H1 (cell line): ENCODE measurements around the gene ZNF488. TPM values are rescaled to one million over a fixed set of nuclear protein-coding genes. Genes with fewer than 3 reads are reported as not detected.

Experiments
- CTCF ChIA-PET: fragments of 300-600 bp; sonication (Branson Sonifier 250); formaldehyde crosslinking; loops from one replicate; lab custom pipeline; 2021; ENCODE audit not compliant: partially characterized antibody; lab: Charles Lee
- POLR2A ChIA-PET: fragments of 300-600 bp; sonication (Branson Sonifier 250); formaldehyde crosslinking; loops from one replicate; lab custom pipeline; 2021; ENCODE audit warnings: inconsistent platforms; ENCODE audit not compliant: partially characterized antibody; lab: Charles Lee
- DNase-seq, 2 experiments: peaks; one replicate each; pipeline versions ENCODE4 v3.0.0 to v3.0.0-alpha.2; 2010 to 2022; ENCODE audit warnings: low spot score in 2 of 2, low read depth in 1 of 2, mixed read lengths in 1 of 2
- FAIRE-seq: peaks from 2 replicates; lab custom pipeline; 2011; peaks lifted over from hg19 to GRCh38; lab: Jason Lieb, UNC
- H2AFZ ChIP-seq: 2 replicates; pipeline ENCODE4 v1.8.1; 2012; ENCODE audit warnings: low read length, inconsistent platforms
- H2AK5ac ChIP-seq: 2 replicates; pipeline ENCODE4 v1.6.1; 2013; ENCODE audit warnings: low read depth, low read length
- H2BK120ac ChIP-seq: replicated peaks from 2 replicates; pipeline ENCODE3; 2013; ENCODE audit warnings: low read depth, low read length, inconsistent platforms
- H2BK12ac ChIP-seq: 2 replicates; pipeline ENCODE4 v1.6.1; 2013; ENCODE audit warnings: low read depth, low read length
- H2BK15ac ChIP-seq: 2 replicates; pipeline ENCODE4 v1.6.1; 2013; ENCODE audit warnings: low read length
- H2BK20ac ChIP-seq: 2 replicates; pipeline ENCODE4 v1.6.1; 2013; ENCODE audit warnings: low read length
- H2BK5ac ChIP-seq: 2 replicates; pipeline ENCODE4 v1.6.1; 2013; ENCODE audit warnings: low read depth, low read length
- H3K14ac ChIP-seq: 2 replicates; pipeline ENCODE4 v1.6.1; 2013; ENCODE audit warnings: inconsistent platforms; ENCODE audit not compliant: insufficient read length
- H3K18ac ChIP-seq: 2 replicates; pipeline ENCODE4 v1.6.1; 2013; ENCODE audit warnings: low read length; ENCODE audit errors: extremely low read depth
- H3K23ac ChIP-seq: 2 replicates; pipeline ENCODE4 v1.6.1; 2013; ENCODE audit warnings: inconsistent platforms; ENCODE audit not compliant: insufficient read length
- H3K23me2 ChIP-seq: 2 replicates; pipeline ENCODE4 v1.6.1; 2013; ENCODE audit warnings: low read depth, low read length
- H3K27ac ChIP-seq: 2 replicates; pipeline ENCODE4 v1.6.1; 2011; ENCODE audit warnings: low read depth, low read length, inconsistent platforms
- H3K27me3 ChIP-seq, 4 experiments: replicated peaks in 1 of 4; 1 replicate in 1 of 4; 2 replicates in 3 of 4; pipeline versions ENCODE4 v1.6.1 to v1.8.1; 2011 to 2013; ENCODE audit warnings: low read length in 3 of 4, mild to moderate bottlenecking in 3 of 4, inconsistent platforms in 2 of 4, mixed read lengths in 2 of 4, moderate library complexity in 1 of 4; ENCODE audit not compliant: control insufficient read depth in 3 of 4, insufficient read depth in 3 of 4; ENCODE audit errors: extremely low read depth in 1 of 4
- H3K36me3 ChIP-seq, 4 experiments: 2 replicates each; pipeline versions ENCODE4 v1.6.1 to v1.8.1; 2011 to 2013; ENCODE audit warnings: mild to moderate bottlenecking in 4 of 4, low read length in 3 of 4, moderate library complexity in 2 of 4, control low read depth in 1 of 4, inconsistent platforms in 1 of 4; ENCODE audit not compliant: insufficient read depth in 4 of 4, control insufficient read depth in 2 of 4
- H3K4ac ChIP-seq: replicated peaks from 2 replicates; pipeline ENCODE3; 2013; ENCODE audit warnings: low read length, low read depth, mixed read lengths, inconsistent platforms; ENCODE audit not compliant: insufficient read length
- H3K4me1 ChIP-seq, 4 experiments: replicated peaks in 1 of 4; 1 replicate in 1 of 4; 2 replicates in 3 of 4; pipeline versions ENCODE4 v1.6.1 to v1.8.1; 2011 to 2013; ENCODE audit warnings: low read length in 3 of 4, inconsistent platforms in 2 of 4, mixed read lengths in 1 of 4; ENCODE audit not compliant: insufficient read depth in 4 of 4, control insufficient read depth in 3 of 4
- H3K4me2 ChIP-seq, 2 experiments: 2 replicates each; pipeline versions ENCODE4 v1.6.1 to v1.8.1; 2011 to 2013; ENCODE audit warnings: low read depth in 2 of 2, low read length in 2 of 2, control low read depth in 1 of 2, inconsistent platforms in 1 of 2, mild to moderate bottlenecking in 1 of 2; ENCODE audit not compliant: insufficient read depth in 1 of 2
- H3K4me3 ChIP-seq, 4 experiments: fragments of 200-600, 300-600 bp in 1 of 4; sonication (generic), shearing (Covaris generic), sonication (Bioruptor Twin) in 1 of 4; 2 replicates each; pipeline versions ENCODE4 v1.5.1 to v1.8.1; 2011 to 2016; ENCODE audit warnings: low read length in 4 of 4, low read depth in 3 of 4, control low read depth in 2 of 4, inconsistent platforms in 2 of 4, mild to moderate bottlenecking in 2 of 4, mixed read lengths in 1 of 4, moderate library complexity in 1 of 4; ENCODE audit not compliant: insufficient read depth in 2 of 4; ENCODE audit errors: extremely low read depth in 1 of 4
- H3K56ac ChIP-seq: replicated peaks from 2 replicates; pipeline ENCODE3; 2013; ENCODE audit warnings: low read depth, mild to moderate bottlenecking, mixed read lengths, low read length, inconsistent platforms; ENCODE audit not compliant: insufficient read length
- H3K79me1 ChIP-seq: 2 replicates; pipeline ENCODE4 v1.6.1; 2013; ENCODE audit warnings: low read depth, low read length, control low read depth
- H3K79me2 ChIP-seq, 2 experiments: 2 replicates each; pipeline versions ENCODE4 v1.6.1 to v1.8.1; 2012 to 2013; ENCODE audit warnings: low read length in 2 of 2, mild to moderate bottlenecking in 2 of 2, inconsistent platforms in 1 of 2; ENCODE audit not compliant: insufficient read depth in 2 of 2, control insufficient read depth in 1 of 2
- H3K9ac ChIP-seq, 4 experiments: replicated peaks in 1 of 4; 1 replicate in 1 of 4; 2 replicates in 3 of 4; pipeline versions ENCODE4 v1.6.1 to v1.8.1; 2011 to 2013; ENCODE audit warnings: low read depth in 3 of 4, low read length in 3 of 4, control low read depth in 2 of 4, mild to moderate bottlenecking in 2 of 4, moderate library complexity in 2 of 4, inconsistent platforms in 1 of 4; ENCODE audit errors: extremely low read depth in 1 of 4
- H3K9me3 ChIP-seq, 2 experiments: 2 replicates each; pipeline versions ENCODE4 v1.6.1 to v1.8.1; 2012 to 2013; ENCODE audit warnings: mild to moderate bottlenecking in 2 of 2, moderate library complexity in 2 of 2, control low read depth in 1 of 2, inconsistent platforms in 1 of 2, low read depth in 1 of 2, low read length in 1 of 2, mixed read lengths in 1 of 2; ENCODE audit not compliant: insufficient read depth in 2 of 2
- H4K20me1 ChIP-seq, 2 experiments: replicated peaks in 1 of 2; 2 replicates each; pipeline versions ENCODE3 to v1.8.1; 2011 to 2013; ENCODE audit warnings: inconsistent platforms in 2 of 2, low read length in 2 of 2, mild to moderate bottlenecking in 1 of 2; ENCODE audit not compliant: insufficient read depth in 2 of 2, control insufficient read depth in 1 of 2
- H4K5ac ChIP-seq: 2 replicates; pipeline ENCODE4 v1.6.1; 2013; ENCODE audit warnings: low read length, low read depth, mixed read lengths, inconsistent platforms; ENCODE audit not compliant: insufficient read length
- H4K8ac ChIP-seq: 2 replicates; pipeline ENCODE4 v1.8.0; 2013; ENCODE audit warnings: mild to moderate bottlenecking, moderate library complexity, low read length, inconsistent platforms; ENCODE audit not compliant: insufficient read depth; ENCODE audit errors: extremely low read depth
- H4K91ac ChIP-seq: replicated peaks from 2 replicates; pipeline ENCODE3; 2013; ENCODE audit warnings: low read length, mixed read lengths, inconsistent platforms; ENCODE audit not compliant: insufficient read length
- ASH2L ChIP-seq: fragments of 200-600, 300-600 bp; sonication (generic); IDR thresholded peaks from one replicate; pipeline ENCODE4 v1.7.1; 2017; ENCODE audit warnings: low read length
- CBX8 ChIP-seq: fragments of 300-800, 300-1000 bp; sonication (generic); IDR thresholded peaks from 2 replicates; pipeline ENCODE4 v1.7.1; 2016; ENCODE audit warnings: low read depth, low read length, borderline replicate concordance
- EGR1 ChIP-seq: IDR thresholded peaks from 2 replicates; pipeline ENCODE4 v1.6.1; 2011; ENCODE audit warnings: low read depth, low read length, borderline replicate concordance
- HDAC2 ChIP-seq, 2 experiments: fragments of 300-600 bp in 1 of 2; sonication (generic) in 1 of 2; IDR thresholded peaks; 2 replicates each; pipeline ENCODE4 v1.6.1; 2011 to 2012; ENCODE audit warnings: low read depth in 2 of 2, low read length in 2 of 2, mild to moderate bottlenecking in 2 of 2, moderate library complexity in 2 of 2, borderline replicate concordance in 1 of 2, inconsistent platforms in 1 of 2
- JUND ChIP-seq: IDR thresholded peaks from 2 replicates; pipeline ENCODE4 v1.6.1; 2011; ENCODE audit warnings: mild to moderate bottlenecking, improper control_type of control experiment, low read length
- KDM4A ChIP-seq: IDR thresholded peaks from one replicate; pipeline ENCODE4 v1.7.1; 2012; ENCODE audit warnings: low read depth, mild to moderate bottlenecking, moderate library complexity, low read length, inconsistent platforms; ENCODE audit not compliant: severe bottlenecking
- RBBP5 ChIP-seq: IDR thresholded peaks from 2 replicates; pipeline ENCODE4 v1.7.1; 2012; ENCODE audit warnings: low read depth, mild to moderate bottlenecking, inconsistent platforms, low read length, moderate library complexity, borderline replicate concordance
- RFX5 ChIP-seq: IDR thresholded peaks from 2 replicates; pipeline ENCODE4 v1.6.1; 2011; ENCODE audit warnings: low read depth, low read length, improper control_type of control experiment, borderline replicate concordance
- SIN3A ChIP-seq, 2 experiments: IDR thresholded peaks in 1 of 2; conservative IDR thresholded peaks in 1 of 2; 2 replicates each; pipeline ENCODE4 v1.6.1; 2011 to 2012; ENCODE audit warnings: low read length in 2 of 2, improper control_type of control experiment in 1 of 2, low read depth in 1 of 2, mild to moderate bottlenecking in 1 of 2
- SIRT6 ChIP-seq: IDR thresholded peaks from one replicate; pipeline ENCODE4 v1.7.1; 2012; ENCODE audit warnings: low read length, inconsistent platforms
- SP2 ChIP-seq: IDR thresholded peaks from 2 replicates; pipeline ENCODE4 v1.6.1; 2012; ENCODE audit warnings: mild to moderate bottlenecking, low read length, inconsistent platforms
- SP4 ChIP-seq: IDR thresholded peaks from 2 replicates; pipeline ENCODE4 v1.6.1; 2012; ENCODE audit warnings: low read length, inconsistent platforms
- TCF12 ChIP-seq: IDR thresholded peaks from 2 replicates; pipeline ENCODE4 v1.6.1; 2011; ENCODE audit warnings: low read depth, mild to moderate bottlenecking, low read length
- TEAD4 ChIP-seq: IDR thresholded peaks from 2 replicates; pipeline ENCODE4 v1.6.1; 2012; ENCODE audit warnings: low read depth, low read length, inconsistent platforms, mixed read lengths
- YY1 ChIP-seq: IDR thresholded peaks from 2 replicates; pipeline ENCODE4 v1.6.1; 2011; ENCODE audit warnings: low read depth, mild to moderate bottlenecking, low read length
- WGBS, 2 experiments: shearing (Covaris generic) in 1 of 2; methylation state at CpG; one replicate each; pipeline versions ENCODE4 v1.1.6 to v1.1.7; 2013 to 2015; ENCODE audit warnings: low lambda C conversion rate in 2 of 2, mixed read lengths in 2 of 2, inconsistent platforms in 1 of 2, low coverage in 1 of 2, missing lambda C conversion rate in 1 of 2; ENCODE audit not compliant: insufficient replicate concordance in 2 of 2, insufficient coverage in 1 of 2, insufficient read length in 1 of 2; ENCODE audit errors: extremely low coverage in 1 of 2, missing lambda C conversion rate in 1 of 2; 5-methylcytosine and 5-hydroxymethylcytosine counted together
- polyA plus RNA-seq, 7 experiments: library from polyadenylated mRNA; depleted of rRNA in 3 of 7; stranded (reverse) in 5 of 7; unstranded in 2 of 7; fragments of >200 nt in 5 of 7; fragments of 200-250 nt in 2 of 7; gene quantifications; 1 replicate in 5 of 7; 2 replicates in 1 of 7; 4 replicates in 1 of 7; pipeline versions ENCODE4 v1.2.1 to v1.2.3, GENCODE V29; 2011 to 2013; ENCODE audit warnings: missing spikeins in 2 of 7, mixed read lengths in 2 of 7
- total RNA-seq: library from RNA; stranded (reverse); fragmentation: NEBNext Ultra II Directional; extraction: Animal tissue kit (Norgen Biotek cat#: 25700); gene quantifications from 2 replicates; pipeline ENCODE4 v1.2.1, GENCODE V29; 2021

The ZNF488 gene
- total and polyA plus RNA-seq, 2 of the 8 experiments (the other 6 are each of a cell fraction or from before 2014, with no cell fraction given) = 7.9 to 11.4 TPM

DNA sequence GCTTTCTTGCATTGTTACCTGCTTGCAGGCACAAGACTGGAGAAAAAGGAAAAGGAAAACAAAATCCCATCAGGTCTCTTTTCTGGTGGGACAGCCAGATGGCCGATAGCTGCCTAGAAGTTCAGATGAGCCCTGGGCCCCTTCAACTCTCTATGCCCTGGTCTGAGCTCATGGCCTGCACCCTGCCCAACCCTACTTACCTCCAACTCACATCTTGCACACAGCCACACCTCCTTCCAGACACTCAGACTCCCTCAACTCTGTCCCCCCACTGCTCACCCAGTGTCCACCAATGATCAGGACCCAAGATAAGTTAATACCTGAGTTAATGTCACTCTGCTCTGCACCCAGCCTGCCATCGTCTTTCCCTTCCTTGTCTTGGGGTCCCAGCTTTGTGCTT, 25.0 kb downstream of the ZNF488 start:
- no peak for DNase-seq
- H2BK12ac ChIP-seq = no peak overlapping the region
- H3K79me2 ChIP-seq = no peaks in the 10 kb centered on the region
- no peaks in the 10 kb centered on the region; a peak in 1 of 7 replicates for H3K27me3 ChIP-seq
- no peaks in the 10 kb centered on the region for H4K20me1 ChIP-seq
- 93% methylated on average over 2 of the region's 2 CpGs; no CpG with 5 or more reads in 1 of the 2 experiments for WGBS, 2 experiments
- H3K14ac ChIP-seq = no peak overlapping the region
- no peak overlapping the region for H3K9ac ChIP-seq
- no peak overlapping the region for H2AK5ac ChIP-seq
- H3K56ac ChIP-seq = peak overlapping the region; percentile 11
- H3K27ac ChIP-seq = no peak overlapping the region
- no peak overlapping the region for H4K8ac ChIP-seq
- ChIA-PET CTCF (interaction anchor here (1.0 to 8.9 kb wide), 7 partner anchors 11 to 81 kb away, joined by 3 to 132 read pairs (median 25); partner anchors contain the start of gene RBP3), POLR2A (no interaction called here)
- H2AFZ ChIP-seq = no peak overlapping the region
- FAIRE-seq = no peak
- H2BK20ac ChIP-seq = no peak overlapping the region
- H3K4me3 ChIP-seq = no peak overlapping the region
- H2BK120ac ChIP-seq = no peak overlapping the region
- no peak overlapping the region for H2BK5ac ChIP-seq
- no peaks in the 10 kb centered on the region for H3K23me2 ChIP-seq
- H4K91ac ChIP-seq = no peak overlapping the region
- H3K23ac ChIP-seq = no peak overlapping the region
- no peak overlapping the region for H2BK15ac ChIP-seq
- H3K4me1 ChIP-seq = no peaks in the 10 kb centered on the region
- no peak overlapping the region for H3K18ac ChIP-seq
- no peak overlapping the region for H3K4ac ChIP-seq
- H3K36me3 ChIP-seq = no peaks in the 10 kb centered on the region
- H3K4me2 ChIP-seq = no peak overlapping the region
- H3K79me1 ChIP-seq = no peaks in the 10 kb centered on the region
- H3K9me3 ChIP-seq = no peaks in the 10 kb centered on the region
- H4K5ac ChIP-seq = no peak overlapping the region
- no peak for TF ChIP-seq RFX5
- TF ChIP-seq YY1 = no peak
- TF ChIP-seq KDM4A = no peak
- TF ChIP-seq SIRT6 = no peak
- no peak for TF ChIP-seq TEAD4
- TF ChIP-seq SIN3A (conservative IDR thresholded peaks at IDR 0.05 in 1 of 2, IDR thresholded peaks at IDR 0.05 in 1 of 2; ENCODE audit: low read depth in 1 of 2, low read length in 2 of 2) = no peak
- no peak for TF ChIP-seq TCF12
- TF ChIP-seq RBBP5 = no peak
- no peak for TF ChIP-seq EGR1
- TF ChIP-seq CBX8 = no peak
- TF ChIP-seq ASH2L = no peak
- no peak for TF ChIP-seq HDAC2 (IDR thresholded peaks at IDR 0.05; ENCODE audit: borderline replicate concordance in 1 of 2, low read depth in 2 of 2, low read length in 2 of 2)
- TF ChIP-seq SP4 = no peak
- TF ChIP-seq SP2 = no peak
- no peak for TF ChIP-seq JUND
